ACC112 (cell line): Measurements from ENCODE around the gene CHRNA10.

Experiments used
- H2AFZ ChIP-seq: fragments of 200-600 bp; sonication (generic); one replicate; pipeline ENCODE4 v1.6.0; 2017; ENCODE audit warnings: antibody characterized with exemption, low read length; ENCODE audit not compliant: unreplicated experiment
- H3K27ac ChIP-seq: fragments of 200-600 bp; sonication (generic); 2 replicates; pipeline ENCODE4 v1.5.1; 2014; ENCODE audit warnings: low read depth, mild to moderate bottlenecking, antibody characterized with exemption, low read length, moderate library complexity
- H3K27me3 ChIP-seq: fragments of 200-600 bp; sonication (generic); 2 replicates; pipeline ENCODE4 v1.6.1; 2014; ENCODE audit warnings: mild to moderate bottlenecking, antibody characterized with exemption, low read length, moderate library complexity, mixed read lengths; ENCODE audit not compliant: insufficient read depth
- H3K36me3 ChIP-seq: fragments of 200-600 bp; sonication (generic); 2 replicates; pipeline ENCODE4 v1.6.1; 2016; ENCODE audit warnings: mild to moderate bottlenecking, antibody characterized with exemption, low read length, moderate library complexity, mixed read lengths; ENCODE audit not compliant: insufficient read depth
- H3K4me1 ChIP-seq: fragments of 200-600 bp; sonication (generic); one replicate; pipeline ENCODE4 v1.6.1; 2016; ENCODE audit warnings: low read length, mixed read lengths; ENCODE audit not compliant: insufficient read depth, unreplicated experiment, control insufficient read depth
- H3K4me3 ChIP-seq: fragments of 200-600 bp; sonication (generic); 2 replicates; pipeline ENCODE4 v1.5.1; 2014; ENCODE audit warnings: mild to moderate bottlenecking, low read depth, low read length
- H3K79me2 ChIP-seq: fragments of 200-600 bp; sonication (generic); one replicate; pipeline ENCODE4 v1.6.0; 2016; ENCODE audit warnings: low read length; ENCODE audit not compliant: control insufficient read depth, unreplicated experiment, insufficient read depth

CHRNA10 gene

DNA sequence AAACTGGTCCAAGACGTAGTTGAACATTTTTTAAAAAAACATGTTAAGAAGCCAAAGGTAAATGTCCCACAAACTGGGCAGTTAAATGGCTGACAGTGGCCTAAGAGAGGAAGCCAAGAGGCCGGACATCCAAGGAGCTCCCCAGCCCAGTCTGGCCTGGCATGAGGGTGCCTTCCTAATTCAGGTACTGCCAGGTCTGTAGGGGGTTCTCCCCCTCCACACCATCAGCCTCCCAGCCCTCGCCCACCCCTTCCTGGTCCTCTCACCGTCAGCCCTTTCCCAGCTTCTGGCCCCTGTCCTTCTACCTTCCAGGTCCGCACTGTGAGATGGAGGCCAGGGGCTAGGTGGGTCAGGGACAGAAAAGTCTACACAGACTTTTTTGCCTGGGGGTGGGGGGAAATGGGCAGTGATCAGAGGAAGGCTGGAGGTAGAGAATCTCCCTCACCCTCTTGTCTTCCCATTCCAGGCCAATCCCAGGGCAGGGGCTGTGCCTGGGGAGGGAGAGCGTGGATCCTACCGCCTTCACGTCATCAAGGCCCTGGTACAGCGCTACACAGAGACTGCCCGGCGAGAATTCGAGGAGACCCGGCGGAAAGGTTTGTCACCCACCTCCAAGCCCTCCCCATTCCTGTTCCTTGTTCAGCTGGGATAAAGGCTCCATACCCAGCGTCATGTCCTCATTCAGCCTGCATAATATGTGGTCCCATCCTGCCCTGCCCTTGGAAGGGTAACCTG, 35.4 kb downstream of the CHRNA10 start:
- Histone ChIP-seq H3K36me3 (no peaks in the 10 kb centered on the region), H3K27ac (no peak overlapping the region), H3K4me1 (no peaks in the 10 kb centered on the region), H2AFZ (no peak overlapping the region), H3K27me3 (0 out of 2 replicates have a peak, but pooled peaks cover 10% of the 10 kb centered on the region), H3K4me3 (no peak overlapping the region), H3K79me2 (no peaks in the 10 kb centered on the region)

GRCh38 chr11:3632070-3632660, 39.0 kb downstream of the CHRNA10 start:
- no peak overlapping the region for H3K27ac ChIP-seq
- H3K79me2 ChIP-seq: no peaks in the 10 kb centered on the region
- H3K36me3 ChIP-seq: no peaks in the 10 kb centered on the region

GRCh38 chr11:3631331-3631730, 39.9 kb downstream of the CHRNA10 start:
- H2AFZ ChIP-seq: no peak overlapping the region
- H3K79me2 ChIP-seq: no peaks in the 10 kb centered on the region
- 0 out of 2 replicates have a peak, but pooled peaks cover 6% of the 10 kb centered on the region for H3K27me3 ChIP-seq
- no peaks in the 10 kb centered on the region for H3K4me1 ChIP-seq
- H3K27ac ChIP-seq: no peak overlapping the region
- no peaks in the 10 kb centered on the region for H3K36me3 ChIP-seq
- no peak overlapping the region for H3K4me3 ChIP-seq

More at GRCh38 chr11:3632070-3632660, 39.0 kb downstream of the CHRNA10 start:
- no peak overlapping the region for H2AFZ ChIP-seq
- H3K4me1 ChIP-seq: no peaks in the 10 kb centered on the region
- H3K27me3 ChIP-seq: 0 out of 2 replicates have a peak, but pooled peaks cover 6% of the 10 kb centered on the region
- no peak overlapping the region for H3K4me3 ChIP-seq

DNA sequence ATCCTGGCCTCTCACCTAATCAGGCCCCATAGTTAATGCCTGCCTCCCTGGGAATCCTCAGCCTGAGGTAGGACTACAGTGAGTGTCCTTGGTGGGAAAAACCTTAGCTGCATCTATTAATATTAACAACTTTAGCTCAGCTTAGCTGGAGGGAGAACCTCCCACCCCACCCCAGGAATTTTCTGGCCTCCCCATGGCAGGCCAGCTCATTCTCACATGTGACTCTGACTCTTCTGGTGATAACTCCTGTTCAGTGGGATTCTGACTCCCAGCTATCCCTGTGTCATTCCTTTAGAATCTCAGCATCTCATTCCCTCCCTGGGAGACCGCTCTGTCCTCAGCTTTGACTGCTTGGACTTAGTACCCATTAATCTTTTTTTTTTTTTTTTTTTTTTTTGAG, 43.9 kb downstream of the CHRNA10 start:
- H3K27ac ChIP-seq: no peak overlapping the region
- no peaks in the 10 kb centered on the region for H3K36me3 ChIP-seq
- no peak overlapping the region for H2AFZ ChIP-seq
- H3K4me1 ChIP-seq: no peaks in the 10 kb centered on the region
- H3K4me3 ChIP-seq: no peak overlapping the region
- no peaks in the 10 kb centered on the region for H3K79me2 ChIP-seq
- H3K27me3 ChIP-seq: 0 out of 2 replicates have a peak, but pooled peaks cover 4% of the 10 kb centered on the region

DNA sequence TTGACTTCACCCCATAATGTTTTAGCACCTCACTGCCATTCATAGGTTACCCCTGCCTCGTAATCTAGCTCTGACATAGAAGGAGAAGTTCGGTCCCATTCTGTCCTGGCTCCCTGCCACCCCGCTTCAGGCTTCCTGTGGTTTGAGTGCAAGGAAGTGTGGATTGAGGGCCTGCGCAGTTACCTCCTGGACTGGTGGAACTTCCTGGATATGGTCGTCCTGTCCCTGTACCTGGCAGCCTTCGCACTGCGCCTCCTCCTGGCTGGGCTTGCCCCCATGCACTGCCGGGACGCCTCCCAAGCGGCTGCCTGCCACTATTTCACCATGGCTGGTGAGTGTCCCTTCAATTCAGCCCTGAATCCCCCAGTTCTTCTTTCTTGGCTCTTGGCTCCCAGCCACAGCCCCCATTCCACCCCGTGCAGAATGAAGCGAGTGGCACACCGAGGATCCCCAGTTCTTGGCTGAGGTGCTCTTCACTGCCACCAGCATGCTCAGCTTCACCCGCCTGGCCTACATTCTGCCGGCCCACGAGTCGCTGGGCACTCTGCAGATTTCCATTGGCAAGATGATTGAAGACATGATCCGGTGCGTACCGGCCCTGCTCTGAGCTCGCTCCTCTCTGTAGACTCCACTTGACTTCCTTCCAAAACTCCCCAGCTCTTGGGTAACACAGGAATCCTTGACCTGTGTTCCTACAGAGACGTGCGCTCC, 44.8 kb downstream of the CHRNA10 start:
- no peaks in the 10 kb centered on the region for H3K4me1 ChIP-seq
- no peak overlapping the region for H3K27ac ChIP-seq
- H3K4me3 ChIP-seq: no peak overlapping the region
- H3K27me3 ChIP-seq: 0 out of 2 replicates have a peak, but pooled peaks cover 6% of the 10 kb centered on the region
- H3K79me2 ChIP-seq: no peaks in the 10 kb centered on the region
- no peaks in the 10 kb centered on the region for H3K36me3 ChIP-seq
- H2AFZ ChIP-seq: no peak overlapping the region

GRCh38 chr11:3623767-3624458, 47.3 kb downstream of the CHRNA10 start:
- H3K36me3 ChIP-seq: no peaks in the 10 kb centered on the region
- no peaks in the 10 kb centered on the region for H3K79me2 ChIP-seq
- H2AFZ ChIP-seq: no peak overlapping the region
- no peak overlapping the region for H3K4me3 ChIP-seq
- H3K27ac ChIP-seq: no peak overlapping the region
- H3K4me1 ChIP-seq: no peaks in the 10 kb centered on the region
- H3K27me3 ChIP-seq: 0 out of 2 replicates have a peak, but pooled peaks cover 8% of the 10 kb centered on the region

DNA sequence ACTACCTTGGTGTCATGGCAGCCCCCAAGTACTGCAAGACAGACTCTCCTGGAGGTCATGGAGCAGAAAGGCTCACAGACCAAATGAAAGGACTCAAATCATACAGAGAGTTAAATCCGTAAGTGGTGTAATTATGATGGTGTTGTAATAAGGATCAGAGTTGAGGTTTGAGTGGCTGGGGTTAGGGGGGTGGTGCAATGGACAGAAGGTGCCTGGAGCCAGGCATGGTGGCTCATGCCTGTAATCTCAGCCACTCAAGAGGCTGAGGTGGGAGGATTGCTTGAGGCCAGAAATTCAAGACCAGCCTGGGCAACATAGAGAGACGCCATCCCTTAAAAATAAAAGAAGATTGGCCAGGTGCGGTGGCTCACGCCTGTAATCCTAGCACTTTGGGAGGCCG, 48.1 kb downstream of the CHRNA10 start:
- Histone ChIP-seq H3K79me2 (no peaks in the 10 kb centered on the region), H3K36me3 (no peaks in the 10 kb centered on the region), H3K27ac (no peak overlapping the region), H3K27me3 (0 out of 2 replicates have a peak, but pooled peaks cover 8% of the 10 kb centered on the region), H3K4me1 (no peaks in the 10 kb centered on the region), H2AFZ (no peak overlapping the region), H3K4me3 (no peak overlapping the region)

- no peak overlapping the region for H2AFZ ChIP-seq
Observed at GRCh38 chr11:3622521-3622920, 48.7 kb downstream of the CHRNA10 start.

GRCh38 chr11:3617990-3618389, 53.2 kb downstream of the CHRNA10 start:
- Histone ChIP-seq H3K27ac (no peak overlapping the region), H3K36me3 (no peaks in the 10 kb centered on the region), H3K4me3 (no peak overlapping the region), H3K27me3 (0 out of 2 replicates have a peak, but pooled peaks cover 8% of the 10 kb centered on the region), H2AFZ (no peak overlapping the region), H3K79me2 (no peaks in the 10 kb centered on the region), H3K4me1 (no peaks in the 10 kb centered on the region)

More at GRCh38 chr11:3622521-3622920, 48.7 kb downstream of the CHRNA10 start:
- 0 out of 2 replicates have a peak, but pooled peaks cover 8% of the 10 kb centered on the region for H3K27me3 ChIP-seq
- H3K79me2 ChIP-seq: no peaks in the 10 kb centered on the region
- H3K4me1 ChIP-seq: no peaks in the 10 kb centered on the region
- no peak overlapping the region for H3K27ac ChIP-seq
- H3K4me3 ChIP-seq: no peak overlapping the region
- no peaks in the 10 kb centered on the region for H3K36me3 ChIP-seq

DNA sequence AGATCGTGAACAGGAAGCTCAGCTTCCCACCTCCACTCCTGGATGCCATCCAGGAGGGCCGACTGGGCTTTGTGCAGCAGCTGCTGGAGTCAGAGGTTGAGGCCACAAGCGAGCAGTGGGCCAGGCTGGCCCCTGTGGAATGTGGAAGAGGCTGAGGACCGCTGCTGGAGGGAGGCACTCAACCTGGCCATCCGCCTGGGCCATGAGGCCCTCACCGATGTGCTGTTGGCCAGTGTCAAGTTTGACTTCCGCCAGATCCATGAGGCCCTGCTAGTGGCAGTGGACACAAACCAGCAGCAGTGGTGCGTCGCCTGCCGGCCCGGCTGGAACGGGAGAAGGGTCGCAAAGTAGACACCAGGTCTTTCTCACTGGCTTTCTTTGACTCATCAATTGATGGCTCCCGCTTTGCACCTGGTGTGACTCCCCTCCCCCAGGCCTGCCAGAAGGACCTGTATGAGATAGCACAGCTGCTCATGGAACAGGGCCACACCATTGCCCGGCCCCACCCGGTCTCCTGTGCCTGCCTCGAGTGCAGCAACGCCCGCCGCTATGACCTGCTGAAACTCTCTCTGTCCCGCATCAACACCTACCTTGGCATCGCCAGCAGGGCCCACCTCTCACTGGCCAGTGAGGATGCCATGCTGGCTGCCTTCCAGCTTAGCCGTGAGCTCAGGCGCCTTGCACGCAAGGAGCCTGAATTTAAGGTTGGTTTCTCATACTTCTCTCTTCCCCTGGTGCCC, 54.3 kb downstream of the CHRNA10 start:
- Histone ChIP-seq H3K27me3 (0 out of 2 replicates have a peak, but pooled peaks cover 7% of the 10 kb centered on the region), H3K4me1 (no peaks in the 10 kb centered on the region), H2AFZ (no peak overlapping the region), H3K79me2 (no peaks in the 10 kb centered on the region), H3K4me3 (no peak overlapping the region), H3K27ac (no peak overlapping the region), H3K36me3 (no peaks in the 10 kb centered on the region)
